WI38 (cell line): Measurements from ENCODE around the gene MET.
"Not testable (repeated sequence)": the region's sequence is repeated elsewhere in the genome, so short reads cannot be mapped to it uniquely, and the experiment has no call there.

Source experiments
- H3K4me3 ChIP-seq: 2 replicates; pipeline ENCODE4 v1.5.1; 2011; ENCODE audit warnings: low read depth, mild to moderate bottlenecking, control low read depth, low read length
- TF ChIP-seq, protein P1 (sequence below): IDR thresholded peaks from 2 replicates; pipeline ENCODE4 v1.5.1; 2012; ENCODE audit warnings: low read depth, mild to moderate bottlenecking, control low read depth, low read length

MET gene

DNA sequence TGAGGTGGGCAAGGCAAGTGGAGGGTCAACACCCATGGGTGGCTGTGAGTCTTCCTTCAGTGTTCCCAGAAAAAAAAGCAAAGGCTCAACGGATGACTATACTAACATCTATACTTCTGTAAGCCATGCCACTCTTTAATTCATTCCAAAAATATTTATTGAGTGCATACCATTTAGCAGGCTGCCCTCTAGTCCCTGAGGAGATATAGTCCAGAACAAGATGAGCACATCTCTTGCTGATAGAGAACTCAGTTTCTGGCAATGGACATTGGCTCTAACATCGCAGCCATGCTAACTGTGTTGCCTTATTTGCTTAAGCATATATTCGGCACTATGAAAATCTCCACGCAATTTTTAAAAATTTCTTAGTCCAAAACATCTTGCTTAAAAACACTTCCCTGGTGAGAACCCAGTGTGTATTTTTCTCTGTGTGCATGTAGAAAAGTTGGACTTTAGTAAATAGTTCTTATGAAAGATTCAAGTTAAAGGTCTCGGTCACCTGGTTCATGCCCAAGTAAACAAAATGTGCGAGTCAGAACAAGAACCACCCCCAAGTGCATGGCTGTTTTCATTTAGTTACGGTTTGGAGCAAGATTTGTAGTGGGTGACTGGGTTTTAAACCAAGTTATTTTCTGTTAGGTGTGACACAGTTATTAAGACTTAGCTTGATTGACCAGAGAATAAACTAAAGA is 69.8 kb downstream of the MET start:
- TF ChIP-seq, protein P1, sequence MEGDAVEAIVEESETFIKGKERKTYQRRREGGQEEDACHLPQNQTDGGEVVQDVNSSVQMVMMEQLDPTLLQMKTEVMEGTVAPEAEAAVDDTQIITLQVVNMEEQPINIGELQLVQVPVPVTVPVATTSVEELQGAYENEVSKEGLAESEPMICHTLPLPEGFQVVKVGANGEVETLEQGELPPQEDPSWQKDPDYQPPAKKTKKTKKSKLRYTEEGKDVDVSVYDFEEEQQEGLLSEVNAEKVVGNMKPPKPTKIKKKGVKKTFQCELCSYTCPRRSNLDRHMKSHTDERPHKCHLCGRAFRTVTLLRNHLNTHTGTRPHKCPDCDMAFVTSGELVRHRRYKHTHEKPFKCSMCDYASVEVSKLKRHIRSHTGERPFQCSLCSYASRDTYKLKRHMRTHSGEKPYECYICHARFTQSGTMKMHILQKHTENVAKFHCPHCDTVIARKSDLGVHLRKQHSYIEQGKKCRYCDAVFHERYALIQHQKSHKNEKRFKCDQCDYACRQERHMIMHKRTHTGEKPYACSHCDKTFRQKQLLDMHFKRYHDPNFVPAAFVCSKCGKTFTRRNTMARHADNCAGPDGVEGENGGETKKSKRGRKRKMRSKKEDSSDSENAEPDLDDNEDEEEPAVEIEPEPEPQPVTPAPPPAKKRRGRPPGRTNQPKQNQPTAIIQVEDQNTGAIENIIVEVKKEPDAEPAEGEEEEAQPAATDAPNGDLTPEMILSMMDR = no peak
- no peak overlapping the region for H3K4me3 ChIP-seq

DNA sequence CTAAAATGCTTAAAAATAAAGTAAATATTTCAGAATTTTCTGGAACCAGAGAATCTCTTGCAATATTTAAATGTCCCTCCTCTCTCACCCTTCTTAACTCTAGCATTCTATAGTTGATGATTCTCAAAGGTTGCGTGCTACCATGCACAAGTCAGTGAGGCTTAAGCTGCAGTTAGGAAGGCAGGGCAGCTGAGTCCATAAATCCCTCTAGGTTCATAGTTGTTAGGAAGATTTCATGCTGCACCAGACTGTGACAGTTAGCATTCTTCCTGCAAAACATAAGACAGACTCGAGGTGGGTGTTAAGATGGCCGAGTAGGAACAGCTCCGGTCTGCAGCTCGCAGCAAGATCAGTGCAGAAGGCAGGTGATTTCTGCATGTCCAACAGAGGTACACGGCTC is 70.6 kb downstream of the MET start:
- TF ChIP-seq, protein P1 = no peak
- no peak overlapping the region for H3K4me3 ChIP-seq

DNA sequence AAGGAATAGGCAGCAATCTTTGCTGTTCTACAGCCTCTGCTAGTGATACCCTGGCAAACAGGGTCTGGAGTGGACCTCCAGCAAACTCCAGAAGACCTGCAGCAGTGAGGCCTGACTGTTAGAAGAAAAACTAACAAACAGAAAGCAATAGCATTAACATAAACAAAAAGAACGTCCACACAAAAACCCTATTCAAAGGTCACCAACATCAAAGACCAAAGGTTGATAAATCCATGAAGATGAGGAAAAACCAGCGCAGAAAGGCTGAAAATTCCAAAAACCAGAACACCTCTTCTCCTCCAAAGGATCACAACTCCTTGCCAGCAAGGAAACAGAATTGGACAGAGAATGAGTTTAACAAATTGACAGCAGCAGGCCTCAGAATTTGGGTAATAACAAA is 71.8 kb downstream of the MET start:
- not testable (repeated sequence) for H3K4me3 ChIP-seq

DNA sequence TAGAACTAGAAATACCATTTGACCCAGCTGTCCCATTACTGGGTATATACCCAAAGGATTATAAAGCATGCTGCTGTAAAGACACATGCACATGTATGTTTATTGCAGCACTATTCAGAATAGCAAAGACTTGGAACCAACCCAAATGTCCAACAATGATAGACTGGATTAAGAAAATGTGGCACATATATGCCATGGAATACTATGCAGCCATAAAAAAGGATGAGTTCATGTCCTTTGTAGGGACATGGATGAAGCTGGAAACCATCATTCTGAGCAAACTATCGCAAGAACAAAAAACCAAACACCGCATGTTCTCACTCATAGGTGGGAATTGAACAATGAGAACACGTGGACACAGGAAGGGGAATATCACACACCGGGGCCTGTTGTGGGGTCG is 74.4 kb downstream of the MET start:
- H3K4me3 ChIP-seq = not testable (repeated sequence)

DNA sequence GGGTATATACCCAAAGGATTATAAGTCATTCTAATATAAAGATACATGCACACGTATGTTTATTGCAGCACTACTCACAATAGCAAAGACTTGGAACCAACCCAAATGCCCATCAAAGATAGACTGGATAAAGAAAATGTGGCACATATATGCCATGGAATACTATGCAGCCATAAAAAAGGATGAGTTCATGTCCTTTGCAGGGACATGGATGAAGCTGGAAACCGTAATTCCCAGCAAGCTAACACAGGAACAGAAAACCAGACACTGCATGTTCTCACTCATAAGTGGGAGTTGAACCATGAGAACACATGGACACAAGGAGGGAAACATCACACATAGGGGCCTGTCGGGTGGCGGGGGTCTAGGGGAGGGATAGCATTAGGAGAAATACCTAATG is 79.1 kb downstream of the MET start:
- H3K4me3 ChIP-seq = not testable (repeated sequence)

DNA sequence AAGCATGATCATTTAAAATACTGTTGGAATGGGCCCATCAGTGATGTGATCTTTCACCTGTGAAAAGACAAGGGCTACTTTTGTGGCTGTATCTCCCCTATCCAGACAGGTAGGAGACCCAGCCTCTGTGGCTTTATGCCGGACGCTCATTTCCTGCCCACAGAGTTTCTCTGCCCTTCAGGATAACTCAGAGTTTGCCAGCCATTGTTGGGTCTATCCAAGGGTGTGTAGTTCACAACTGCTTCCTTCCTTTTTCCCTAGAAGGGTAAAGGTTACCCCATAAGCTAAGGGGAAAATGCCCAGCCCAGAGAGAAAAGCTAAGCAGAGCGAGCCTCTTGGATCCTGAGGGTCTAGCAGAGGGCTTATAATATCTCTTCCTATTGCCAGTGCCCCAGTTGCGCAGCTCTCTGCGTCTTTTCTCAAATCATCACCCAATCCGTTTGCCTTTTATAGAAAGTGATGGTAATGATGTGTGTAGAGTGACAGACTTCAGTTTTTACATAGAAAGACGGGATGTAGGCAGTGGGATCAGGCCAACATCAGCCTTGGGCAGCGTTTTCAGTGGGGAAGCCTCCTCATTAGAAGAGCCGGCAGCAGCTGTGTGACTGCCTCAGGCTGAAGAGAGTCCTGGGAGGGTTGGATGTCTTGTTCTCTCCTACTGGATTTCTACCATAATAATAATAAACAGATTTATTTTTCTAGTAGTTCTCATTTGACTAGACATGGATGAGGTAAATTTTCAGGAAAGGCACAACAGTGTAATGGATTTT is 80.5 kb downstream of the MET start:
- no peak overlapping the region for H3K4me3 ChIP-seq
- TF ChIP-seq, protein P1 = no peak

DNA sequence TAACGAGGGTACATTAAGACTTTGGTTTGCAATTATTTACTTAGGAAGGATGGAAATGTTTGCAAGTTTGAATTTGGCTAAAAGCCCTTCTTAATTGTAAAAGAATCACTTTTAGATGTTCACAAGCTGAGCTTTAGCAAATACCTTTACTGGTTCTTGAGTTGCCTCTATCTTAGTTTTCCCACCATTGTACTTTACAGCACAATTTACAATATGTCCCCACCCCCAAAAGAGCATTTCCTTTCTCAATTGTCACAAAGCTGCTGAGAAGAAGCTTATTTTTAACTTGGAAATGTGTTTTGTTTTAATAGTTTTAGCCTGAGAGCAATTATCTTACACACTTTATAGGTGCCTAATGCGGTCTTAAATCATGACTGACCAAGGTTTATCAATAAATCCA is 81.1 kb downstream of the MET start:
- H3K4me3 ChIP-seq = no peak overlapping the region
- TF ChIP-seq, protein P1 = no peak

DNA sequence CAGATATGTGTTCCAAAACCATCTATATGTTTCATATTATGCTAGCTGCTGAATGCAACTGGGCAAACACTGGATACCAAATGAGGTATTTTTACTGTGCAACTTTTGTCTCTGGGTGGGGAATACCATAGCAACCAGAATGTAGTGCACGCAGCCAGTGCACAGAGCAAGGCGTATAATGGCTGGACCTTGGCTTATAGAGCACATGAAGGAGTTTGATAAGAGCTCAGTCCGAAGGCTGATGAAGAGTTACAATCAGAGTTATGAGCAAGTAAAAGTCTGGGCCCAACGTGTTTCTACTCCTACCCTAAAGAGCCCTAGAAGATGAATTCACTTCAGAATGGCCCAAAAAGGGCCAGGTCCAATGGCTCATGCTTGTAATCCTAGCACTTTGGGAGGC is 82.2 kb downstream of the MET start:
- H3K4me3 ChIP-seq = no peak overlapping the region
- TF ChIP-seq, protein P1 = no peak

DNA sequence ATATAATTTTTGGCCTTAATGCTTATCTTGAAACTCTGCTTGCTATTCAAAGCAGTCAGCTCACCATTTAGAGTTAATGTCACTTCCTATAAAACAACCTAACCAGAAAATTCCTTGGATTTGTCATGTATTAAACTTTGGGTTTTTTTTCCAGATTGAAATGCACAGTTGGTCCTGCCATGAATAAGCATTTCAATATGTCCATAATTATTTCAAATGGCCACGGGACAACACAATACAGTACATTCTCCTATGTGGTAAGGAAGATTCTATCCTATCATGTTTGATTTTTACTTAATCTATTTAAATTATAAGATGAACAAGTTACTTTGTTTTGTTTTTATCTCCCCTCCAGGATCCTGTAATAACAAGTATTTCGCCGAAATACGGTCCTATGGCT is 85.3 kb downstream of the MET start:
- TF ChIP-seq, protein P1 = no peak
- no peak overlapping the region for H3K4me3 ChIP-seq

DNA sequence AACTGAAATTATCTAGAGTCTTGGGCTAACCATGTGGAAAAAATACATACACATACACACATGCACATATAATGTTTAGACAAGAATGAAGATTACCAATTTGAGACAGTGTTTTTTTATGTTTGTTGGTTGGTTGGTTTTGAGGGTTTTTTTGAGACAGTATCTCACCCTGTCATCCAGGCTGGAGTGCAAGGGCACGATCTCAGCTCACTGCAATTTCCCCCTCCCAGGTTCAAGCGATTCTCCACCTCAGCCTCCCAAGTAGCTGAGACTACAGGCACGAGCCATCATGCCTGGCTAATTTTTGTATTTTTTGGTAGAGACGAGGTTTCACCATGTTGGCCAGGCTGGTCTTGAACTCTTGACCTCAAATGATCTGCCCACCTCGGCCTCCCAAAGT is 87.6 kb downstream of the MET start:
- not testable (repeated sequence) for H3K4me3 ChIP-seq
